HT1080 (cell line): ENCODE results near the gene C19orf12. TPM values are rescaled to one million over a fixed set of nuclear protein-coding genes. Genes with fewer than 3 reads are reported as not detected.
A peak's percentile ranks its signal among the peaks of the same experiment; 100 is the strongest.
"Not testable (repeated sequence)": the region's sequence is repeated elsewhere in the genome, so short reads cannot be mapped to it uniquely, and the experiment has no call there.

Experiments used
- DNase-seq: peaks from one replicate; pipeline ENCODE4 v3.0.0-alpha.2; 2015; ENCODE audit warnings: low read depth
- total RNA-seq: library from RNA; depleted of rRNA; stranded (reverse); fragments of >200 nt; shearing (Covaris generic); gene quantifications from 2 replicates; pipeline ENCODE4 v1.2.3, GENCODE V29; 2014

C19orf12 gene
- total RNA-seq, 1 experiment from 2014 or later, result 34.5 TPM

DNA sequence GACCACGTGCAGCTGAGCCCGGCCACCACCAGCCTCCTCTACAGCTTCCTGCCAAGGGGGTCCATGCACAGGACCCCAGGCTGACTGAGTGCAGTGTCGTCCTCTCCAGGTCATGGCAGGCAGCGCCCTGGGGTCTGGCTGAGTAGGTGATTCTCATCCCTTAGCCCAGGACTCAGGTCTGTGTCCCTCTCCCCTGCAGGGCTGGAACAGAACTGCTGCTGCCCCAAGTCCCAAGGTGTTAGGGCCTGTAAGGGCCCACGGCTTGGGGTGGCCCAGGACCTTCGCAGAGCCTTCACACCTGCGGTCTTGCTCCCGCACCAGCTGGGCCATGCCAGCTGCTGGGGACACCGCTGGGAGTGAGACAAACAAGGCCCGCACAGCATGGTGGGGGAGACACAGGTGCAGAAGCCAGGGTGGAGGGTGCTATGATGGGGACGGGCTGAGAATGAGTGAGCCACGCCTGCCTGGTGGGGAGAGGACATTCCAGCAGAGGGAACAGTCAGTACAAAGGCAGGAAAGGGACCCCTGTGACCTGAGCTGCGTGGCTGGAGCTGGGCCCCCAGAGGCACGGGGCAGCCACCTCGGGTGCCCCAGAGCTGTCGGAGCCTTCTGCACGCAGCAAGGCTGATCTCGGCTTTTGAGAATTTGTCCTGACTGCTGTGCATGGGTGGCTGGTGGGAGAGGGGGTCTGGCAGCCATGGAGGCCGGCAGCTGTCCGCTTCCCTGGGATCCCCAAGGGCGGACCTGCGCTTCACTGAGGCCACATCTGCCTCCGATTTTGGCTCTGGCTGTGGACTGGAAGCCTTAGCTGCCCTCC lies 37.9 kb downstream of the C19orf12 start:
- DNase-seq, result no peak

DNA sequence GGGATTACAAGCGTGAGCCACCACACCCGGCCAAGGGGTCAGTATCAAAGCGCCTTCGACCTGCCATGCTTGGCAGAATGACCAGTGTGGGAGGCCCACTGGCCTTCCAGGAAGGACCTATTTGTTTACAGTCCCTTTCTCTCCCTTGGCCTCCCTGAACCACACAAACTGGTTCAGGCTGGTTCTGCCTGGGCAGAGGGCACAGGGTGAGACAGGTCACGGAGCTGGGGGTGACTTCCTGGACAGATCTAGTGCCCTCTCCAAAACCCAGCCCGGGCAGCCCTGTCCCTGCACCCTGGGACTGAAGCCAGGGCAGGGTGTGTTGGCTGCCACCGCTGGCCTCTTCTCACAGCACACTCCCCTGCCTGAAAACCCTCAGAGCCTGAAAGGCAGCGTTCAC lies 38.5 kb downstream of the C19orf12 start:
- no peak for DNase-seq

DNA sequence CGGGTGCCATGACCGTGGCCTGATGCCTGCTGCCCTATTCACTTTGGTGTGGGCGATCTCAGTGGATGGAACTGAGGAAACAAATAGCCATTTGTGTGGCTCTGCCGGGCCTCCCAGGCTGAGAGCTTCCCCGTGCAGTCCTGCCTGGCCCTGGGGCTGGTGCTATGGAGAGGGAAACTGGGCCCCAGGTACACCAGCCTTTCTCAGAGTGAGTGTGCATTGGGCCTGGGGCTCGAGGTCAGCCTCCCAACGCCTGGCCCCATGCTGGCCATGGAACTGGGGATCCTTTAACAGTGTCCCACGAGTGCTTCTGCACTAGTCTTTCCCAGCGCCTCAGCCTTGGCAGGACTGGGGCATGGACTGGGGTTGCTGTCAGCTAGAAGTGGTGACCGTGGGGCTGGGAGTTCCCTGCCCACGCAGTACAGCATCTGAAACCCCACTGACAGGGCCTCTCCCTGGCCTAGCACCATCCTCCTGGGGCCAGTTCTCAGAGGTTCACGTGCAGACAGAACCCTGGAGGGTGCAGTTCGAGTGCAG lies 39.3 kb downstream of the C19orf12 start:
- no peak for DNase-seq

DNA sequence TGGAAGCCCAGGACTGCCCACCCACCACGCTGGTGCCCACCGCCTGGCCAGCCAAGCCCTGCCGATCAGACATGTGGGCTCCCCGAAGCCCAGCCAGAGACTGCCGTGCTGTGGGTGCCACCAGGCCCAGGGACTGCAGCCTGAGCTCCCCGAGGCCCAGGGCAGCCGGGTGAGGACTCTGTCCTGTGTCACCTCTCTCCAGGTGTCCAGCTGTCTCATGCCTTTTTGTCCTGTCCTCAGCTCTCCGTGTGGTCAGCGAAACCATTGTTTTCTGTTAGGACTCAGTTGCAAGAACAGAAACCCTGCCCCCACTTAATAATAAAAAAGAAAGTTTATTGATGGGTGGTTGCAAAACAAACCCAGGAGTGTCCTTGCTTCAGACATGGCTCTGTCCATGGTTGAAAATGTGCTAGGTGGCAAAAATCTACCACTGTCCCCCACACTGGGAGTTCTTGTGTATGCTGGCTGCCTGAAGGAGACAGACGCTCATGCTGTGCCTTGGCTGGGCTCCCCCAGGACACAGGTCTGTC lies 39.9 kb downstream of the C19orf12 start:
- DNase-seq, result no peak

DNA sequence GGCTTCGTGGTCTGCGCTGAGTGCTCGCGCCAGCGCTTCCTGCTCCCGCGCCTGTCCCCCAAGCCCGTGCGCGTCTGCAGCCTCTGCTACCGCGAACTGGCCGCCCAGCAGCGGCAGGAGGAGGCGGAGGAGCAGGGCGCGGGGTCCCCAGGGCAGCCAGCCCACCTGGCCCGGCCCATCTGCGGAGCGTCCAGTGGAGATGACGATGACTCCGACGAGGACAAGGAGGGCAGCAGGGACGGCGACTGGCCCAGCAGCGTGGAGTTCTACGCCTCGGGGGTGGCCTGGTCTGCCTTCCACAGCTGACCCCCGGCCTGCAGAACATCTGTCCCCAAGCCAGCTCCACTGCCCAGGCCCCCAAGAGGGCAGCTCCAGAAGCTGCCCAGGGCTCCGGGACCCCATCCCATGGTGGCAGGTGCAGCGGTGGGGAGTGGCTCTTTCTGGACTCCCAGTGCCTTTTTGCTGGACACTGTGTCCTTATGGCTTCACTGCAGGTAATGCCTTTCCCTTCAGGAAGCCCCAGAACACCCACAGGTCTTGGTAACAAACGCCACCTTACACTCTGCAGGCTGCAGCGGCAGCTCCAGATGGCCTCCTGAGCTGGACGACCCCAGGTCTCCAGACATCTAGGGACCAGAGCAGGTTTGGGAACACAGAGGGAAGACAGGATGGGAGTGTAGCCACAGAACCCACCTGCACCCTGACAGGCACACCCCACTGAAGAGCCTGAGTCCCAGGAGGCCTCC lies 40.5 kb downstream of the C19orf12 start:
- no peak for DNase-seq

DNA sequence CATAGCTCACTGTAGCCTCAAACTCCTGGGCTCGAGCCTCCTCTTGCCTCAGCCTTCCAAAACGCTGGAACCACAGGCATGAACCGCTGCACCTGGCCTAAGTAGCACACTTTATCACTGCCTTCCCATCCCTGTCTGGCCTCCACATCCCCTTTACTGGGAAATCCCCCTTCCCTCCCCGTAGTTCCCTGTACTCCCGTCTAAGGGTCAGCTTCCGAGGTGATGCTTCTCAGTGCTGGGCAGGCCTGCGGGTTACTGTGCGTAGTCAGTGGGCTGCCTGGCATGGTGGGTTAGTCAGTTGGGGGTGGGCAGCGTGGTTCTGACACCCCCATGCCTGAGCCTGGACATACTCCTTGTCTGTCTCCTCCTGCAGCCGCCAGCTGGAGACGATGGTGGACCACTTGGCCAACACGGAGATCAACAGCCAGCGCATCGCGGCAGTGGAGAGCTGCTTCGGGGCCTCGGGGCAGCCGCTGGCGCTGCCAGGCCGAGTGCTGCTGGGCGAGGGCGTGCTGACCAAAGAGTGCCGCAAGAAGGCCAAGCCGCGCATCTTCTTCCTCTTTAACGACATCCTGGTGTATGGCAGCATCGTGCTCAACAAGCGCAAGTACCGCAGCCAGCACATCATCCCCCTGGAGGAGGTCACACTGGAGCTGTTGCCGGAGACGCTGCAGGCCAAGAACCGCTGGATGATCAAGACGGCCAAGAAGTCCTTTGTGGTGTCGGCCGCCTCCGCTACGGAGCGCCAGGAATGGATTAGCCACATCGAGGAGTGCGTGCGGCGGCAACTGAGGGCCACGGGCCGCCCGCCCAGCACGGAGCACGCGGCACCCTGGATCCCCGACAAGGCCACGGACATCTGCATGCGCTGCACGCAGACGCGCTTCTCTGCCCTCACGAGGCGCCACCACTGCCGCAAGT lies 41.4 kb downstream of the C19orf12 start:
- DNase-seq, result no peak

DNA sequence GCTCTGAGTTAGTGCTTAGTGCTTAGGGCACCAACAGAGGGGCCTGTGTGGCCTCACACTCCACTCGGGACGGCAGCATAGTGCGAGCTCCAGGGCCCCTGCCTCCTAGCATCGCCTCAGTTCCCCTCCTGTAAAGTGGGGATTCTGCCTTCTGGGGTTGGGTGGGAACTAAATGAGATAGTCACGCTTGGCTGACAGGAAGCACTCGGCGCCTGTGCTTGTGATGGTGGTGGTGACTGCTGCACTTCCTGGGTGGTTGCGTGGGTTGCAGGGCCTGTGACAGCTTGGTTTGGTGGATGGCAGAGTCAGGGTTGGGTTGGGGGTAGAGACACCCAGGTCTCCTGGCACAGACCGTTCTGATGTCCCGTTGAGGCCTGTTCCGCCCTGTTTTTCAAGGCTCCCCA lies 42.1 kb downstream of the C19orf12 start:
- no peak for DNase-seq

DNA sequence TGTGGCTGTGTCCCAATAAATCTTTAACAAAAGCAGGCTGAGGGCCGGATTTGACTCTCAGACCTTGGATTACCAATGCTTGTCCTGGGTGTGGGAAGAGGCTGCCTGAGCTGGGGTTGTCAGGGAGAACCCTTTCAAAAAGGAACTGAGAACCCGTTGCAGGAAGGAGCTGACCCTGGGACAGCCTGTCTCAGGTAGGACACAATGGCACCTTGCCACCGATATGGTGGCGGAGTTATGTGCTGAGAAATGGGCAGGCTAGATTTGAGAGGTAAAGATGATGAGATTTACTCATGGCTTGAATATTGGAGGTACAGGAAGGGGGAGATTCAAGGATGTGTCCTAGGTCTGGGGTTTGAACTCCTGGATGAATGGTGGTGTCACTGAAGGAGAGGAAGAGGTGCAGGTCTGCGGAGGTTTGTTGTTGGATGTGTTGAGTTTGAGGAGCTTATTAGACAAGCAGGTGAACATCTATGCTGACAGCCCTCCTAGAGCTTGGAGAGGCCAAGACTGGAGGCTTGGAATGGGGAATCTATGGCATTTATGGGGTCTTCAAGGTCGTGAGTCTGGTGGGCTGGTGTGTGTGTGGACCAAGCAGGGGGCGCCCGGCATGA lies 42.6 kb downstream of the C19orf12 start:
- no peak for DNase-seq

DNA sequence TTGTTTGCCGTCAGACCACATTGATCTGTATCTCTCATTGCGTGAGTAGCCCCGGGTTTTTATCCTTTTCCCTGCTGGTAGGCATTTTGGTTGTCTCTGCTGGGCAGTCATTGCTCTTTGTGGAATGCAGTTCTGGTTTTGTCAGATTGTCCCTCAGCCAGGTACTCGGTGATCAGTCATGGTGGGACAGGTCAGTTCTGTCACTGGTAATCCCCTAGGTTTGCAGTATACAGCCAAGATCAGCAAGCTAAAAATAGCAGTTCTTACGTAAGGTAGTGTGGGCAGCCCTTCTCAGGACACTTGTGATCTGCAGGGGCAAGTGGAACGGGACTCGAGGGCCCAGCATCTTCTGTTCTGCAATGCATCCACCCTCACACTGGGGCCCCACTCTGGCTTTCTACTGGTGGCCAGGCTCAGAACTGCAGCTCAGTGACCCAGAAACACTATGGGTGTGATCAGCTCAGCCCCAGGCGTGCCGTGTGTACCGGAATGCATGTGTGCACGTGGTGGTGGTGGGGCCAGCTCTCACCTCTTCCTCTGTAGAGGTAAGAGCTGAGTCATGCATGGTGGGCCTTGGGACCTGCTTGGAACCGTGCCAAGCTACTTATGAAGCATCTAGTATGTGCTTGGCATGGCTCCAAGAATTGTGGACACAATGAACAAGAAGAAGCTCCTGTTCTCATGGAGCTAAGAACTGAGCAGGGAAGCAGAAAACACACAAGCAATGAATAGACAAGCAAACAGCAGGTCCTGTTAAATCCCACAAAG lies 43.5 kb downstream of the C19orf12 start:
- peak; percentile 75 for DNase-seq

DNA sequence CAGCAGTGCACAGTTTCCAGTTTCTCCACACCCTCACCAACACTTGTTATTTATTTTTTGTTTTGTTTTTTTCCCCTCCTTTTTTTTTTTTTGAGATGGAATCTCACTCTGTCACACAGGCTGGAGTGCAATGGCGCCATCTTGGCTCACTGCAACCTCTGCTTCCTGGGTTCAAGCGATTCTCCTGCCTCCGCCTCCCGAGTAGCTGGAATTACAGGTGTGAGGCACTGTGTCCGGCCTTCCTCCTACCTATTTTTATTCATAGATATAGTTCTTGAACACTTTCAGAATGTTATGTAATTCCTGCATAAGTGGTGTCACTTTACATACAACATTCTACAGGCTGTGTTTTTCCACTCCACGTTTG lies 44.1 kb downstream of the C19orf12 start:
- DNase-seq, result not testable (repeated sequence)

DNA sequence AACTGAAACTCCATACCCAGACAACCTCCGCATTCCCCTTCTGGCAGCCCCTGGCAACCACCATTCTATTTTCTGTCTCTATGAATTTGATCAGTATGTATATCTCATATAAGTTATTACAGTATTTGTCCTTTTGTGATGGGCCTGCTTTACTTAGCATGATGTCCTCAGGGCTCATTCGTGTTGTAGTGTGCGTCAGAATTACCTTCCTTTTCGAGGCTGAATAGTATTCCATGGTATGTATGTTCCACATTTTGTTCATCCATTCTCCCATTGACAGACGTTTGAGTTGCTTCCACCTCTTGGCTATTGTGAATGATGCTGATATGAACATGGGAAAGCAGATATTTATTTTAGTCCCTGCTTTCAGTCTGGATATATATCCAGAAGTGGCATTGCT lies 44.8 kb downstream of the C19orf12 start:
- no peak for DNase-seq

DNA sequence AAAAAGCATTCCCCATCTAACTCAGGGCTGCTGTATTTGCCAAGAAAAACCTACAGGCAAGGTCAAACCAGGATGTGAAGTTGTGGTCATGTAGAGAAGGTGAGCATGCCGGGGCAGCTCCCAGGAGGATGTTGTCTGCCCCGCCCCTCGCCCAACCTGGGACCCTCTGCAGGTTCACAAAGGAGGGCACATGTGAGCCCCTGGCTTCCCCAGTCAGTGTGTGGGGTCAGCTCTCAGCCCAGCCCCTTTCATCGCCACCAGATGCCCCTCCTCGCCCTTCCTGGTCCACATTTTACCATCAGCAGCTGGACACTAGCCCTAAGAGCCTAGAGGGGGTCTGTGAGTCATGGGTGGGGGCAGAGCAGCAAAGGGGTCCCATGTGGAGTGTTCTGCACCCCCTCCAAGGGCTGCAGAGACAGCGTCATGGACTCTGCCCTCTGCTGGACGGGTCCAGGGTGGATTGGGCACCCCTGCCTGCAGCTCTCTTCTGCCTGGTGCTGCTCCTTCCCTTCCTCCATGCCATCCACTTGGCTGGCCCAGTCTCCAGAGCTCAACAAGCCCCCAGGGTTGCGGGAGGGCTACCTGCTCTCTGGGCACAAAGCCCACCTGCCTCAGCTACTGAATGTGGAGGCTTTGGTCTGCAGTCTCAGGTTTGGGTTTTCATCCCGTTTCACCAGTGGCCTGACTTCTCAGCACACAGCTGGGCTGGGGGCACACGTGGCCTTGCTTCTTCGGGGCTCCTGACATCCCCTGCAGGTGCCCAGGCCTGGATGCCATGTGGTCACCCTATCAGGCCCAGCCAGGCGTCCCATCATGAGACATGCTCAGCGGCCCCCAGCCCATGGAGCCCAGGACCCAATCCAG lies 46.1 kb downstream of the C19orf12 start:
- DNase-seq, result peak; percentile 37

DNA sequence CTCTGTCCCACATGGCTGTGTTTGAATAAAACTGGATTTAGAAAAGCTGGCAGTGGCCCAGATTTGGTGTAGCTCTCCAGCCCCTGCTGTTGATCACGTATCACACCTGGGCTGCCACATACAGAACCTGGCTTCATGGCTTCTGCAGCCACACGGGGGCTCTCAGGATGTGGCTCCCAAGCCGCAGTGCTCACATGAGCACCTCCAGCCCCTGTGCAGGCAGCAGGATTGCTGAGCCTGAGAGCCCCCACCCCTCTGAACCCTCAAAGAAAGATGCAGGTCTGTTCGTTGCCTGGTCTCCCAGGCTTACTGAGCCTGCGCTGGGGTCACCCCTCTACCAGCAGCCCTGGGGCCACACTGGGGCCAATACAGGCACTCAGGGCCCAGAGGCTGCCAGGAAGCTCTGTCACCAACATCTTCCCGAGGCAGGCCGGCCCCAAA lies 47.1 kb downstream of the C19orf12 start:
- DNase-seq, result no peak

DNA sequence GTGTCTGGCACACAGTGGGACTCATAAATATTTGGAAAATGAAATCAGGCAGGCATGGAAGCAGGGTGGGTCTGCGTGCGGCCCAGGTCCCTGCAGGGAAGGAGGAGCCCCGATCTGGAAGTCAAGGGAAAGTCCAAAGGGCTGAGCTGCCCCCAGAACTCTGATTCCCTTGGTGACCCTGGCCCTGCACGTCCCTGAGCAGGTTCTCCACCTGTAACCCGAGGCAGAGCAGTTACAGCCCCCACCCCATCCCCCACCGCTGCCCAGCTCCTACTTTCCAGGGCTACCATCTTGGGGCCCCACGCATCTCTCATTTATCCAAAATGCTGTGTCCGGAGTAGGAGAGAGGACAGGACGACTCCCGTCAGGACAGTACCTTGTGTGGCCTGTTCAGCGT lies 47.7 kb downstream of the C19orf12 start:
- no peak for DNase-seq

DNA sequence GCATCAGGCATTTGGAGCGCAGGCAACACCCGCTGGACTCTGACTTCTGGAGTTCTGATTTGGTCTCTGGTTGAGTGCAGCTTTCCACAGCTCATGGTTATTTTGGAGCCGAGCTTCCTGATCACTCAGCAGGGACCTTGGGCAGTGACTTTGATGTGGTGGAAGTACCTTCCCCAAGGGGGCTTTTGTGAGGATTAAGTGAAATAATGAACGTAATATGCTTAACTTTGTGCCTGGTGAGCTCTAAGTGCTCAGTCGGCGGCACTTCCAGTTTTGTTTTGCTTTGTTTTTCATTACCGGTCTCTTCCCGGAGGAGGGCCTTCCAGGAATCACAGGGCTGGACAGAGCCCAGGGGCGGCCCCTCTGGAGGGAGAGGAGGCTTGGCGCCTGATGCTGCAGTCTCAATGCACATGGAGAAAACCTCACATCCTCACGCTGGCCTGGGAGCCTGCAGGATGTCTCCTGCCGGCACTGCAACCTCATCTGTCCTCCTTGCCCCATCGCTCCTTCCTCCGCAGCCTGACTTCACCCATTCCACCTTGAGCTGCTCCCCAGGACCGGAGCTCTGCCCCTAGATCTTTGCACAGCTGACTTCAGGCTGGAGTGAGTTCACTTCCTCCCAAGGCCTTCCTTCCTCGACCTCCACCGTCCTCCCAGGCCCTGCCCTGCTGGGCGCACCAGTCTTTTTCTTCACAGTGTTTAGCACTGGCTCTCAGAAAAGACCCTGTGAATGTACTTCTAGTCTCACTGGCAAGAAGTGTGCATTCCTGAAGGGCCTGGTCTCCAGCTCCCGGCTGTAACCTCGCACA lies 48.3 kb downstream of the C19orf12 start:
- DNase-seq, result peak; percentile 49

DNA sequence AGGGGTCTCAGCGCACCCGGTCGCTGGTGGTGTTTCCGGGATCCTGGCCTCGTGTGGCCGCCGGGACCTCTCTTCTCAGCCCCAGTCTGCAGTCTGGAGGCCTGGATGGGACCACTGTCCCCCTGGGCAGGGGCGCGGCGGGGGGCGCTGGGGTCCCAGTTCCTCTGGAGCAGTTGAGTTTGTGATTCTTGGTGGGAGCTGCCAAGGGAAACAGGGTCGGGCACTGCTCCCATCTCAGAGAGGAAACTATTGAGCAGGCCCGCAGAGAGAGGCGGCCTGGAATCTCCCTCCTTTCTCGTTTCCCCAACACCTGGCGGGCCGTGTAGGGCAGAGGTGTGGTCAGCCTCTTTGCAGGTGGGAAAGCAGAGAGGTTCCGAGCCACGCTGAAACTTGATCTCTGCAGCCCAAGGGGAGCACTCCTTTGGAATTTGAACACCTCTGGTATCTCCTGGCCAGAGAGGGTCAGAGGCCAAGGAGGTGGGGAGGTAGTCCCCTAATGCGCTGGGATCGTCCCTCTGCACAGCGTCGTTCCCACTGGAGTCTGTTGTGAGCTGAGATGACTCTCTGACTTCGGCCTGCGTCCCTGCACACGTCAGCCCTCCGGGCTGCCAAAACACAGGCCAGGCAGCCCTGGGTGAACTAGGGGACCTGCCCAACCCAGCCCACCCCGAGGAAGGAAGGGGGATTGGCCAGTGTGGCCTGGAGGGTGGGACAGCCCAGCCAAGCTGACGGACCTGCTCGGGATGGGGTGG lies 49.1 kb downstream of the C19orf12 start:
- DNase-seq, result peak; percentile 48

DNA sequence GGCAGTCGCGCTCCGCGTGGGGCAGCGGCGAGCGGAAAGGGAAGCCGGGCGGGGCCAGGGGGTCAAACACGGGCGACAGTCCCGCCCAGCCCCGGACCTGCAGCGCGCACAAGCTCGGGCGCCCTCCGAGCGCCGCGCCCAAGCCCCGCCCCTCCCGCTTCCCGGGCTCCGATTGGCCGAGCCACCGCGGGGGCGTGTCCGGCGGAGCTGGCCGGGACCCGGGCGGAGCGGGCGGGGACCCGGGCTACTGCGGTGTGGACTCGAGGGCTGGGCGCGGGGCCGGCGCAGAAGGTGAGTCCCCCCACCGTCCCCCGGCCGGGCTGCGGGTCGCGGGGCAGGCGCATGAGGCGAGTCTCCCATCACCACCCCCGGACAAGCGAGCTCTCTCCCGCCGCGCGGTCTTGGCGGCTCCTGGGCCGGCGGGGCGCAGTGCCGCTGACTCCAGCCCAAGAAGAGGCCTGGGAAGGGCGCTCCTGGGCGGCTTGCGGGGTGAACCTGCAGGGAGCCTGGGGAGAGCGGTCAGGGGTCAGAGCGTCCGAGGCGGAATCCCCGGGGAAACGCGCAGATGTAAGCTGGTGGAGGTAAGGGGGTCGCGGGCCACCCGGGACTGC lies 49.7 kb downstream of the C19orf12 start, which contains the start of gene PLEKHF1:
PLEKHF1 (plus strand) TSS at position 247 of the 611 bp plus-strand sequence. CDS start 8,379 bp downstream, outside the sequence.
- peak; percentile 72 for DNase-seq
